A673 (cell line): Measurements from ENCODE around the gene HNF4A.

Experiments used
- CTCF ChIP-seq: fragments of 300-800, 200-600 bp; sonication (generic); conservative IDR thresholded peaks from 2 replicates; pipeline ENCODE4 v1.5.1; 2017; ENCODE audit warnings: low read depth, mild to moderate bottlenecking, antibody characterized with exemption, low read length, moderate library complexity, mixed read lengths
- EZH2 ChIP-seq: fragments of 200-600 bp; sonication (generic); IDR thresholded peaks from 2 replicates; pipeline ENCODE4 v1.6.1; 2017; ENCODE audit warnings: borderline replicate concordance, low read depth, mild to moderate bottlenecking, mixed read lengths, antibody characterized with exemption, low read length; ENCODE audit not compliant: poor library complexity, severe bottlenecking

GRCh38 chr20:44481719-44482416, 126.4 kb downstream of the HNF4A start:
- TF ChIP-seq CTCF (no peak), EZH2 (no peak)
